Heart left ventricle (tissue), 16 donors: ENCODE data around the gene EID1. TPM values are rescaled to one million over a fixed set of nuclear protein-coding genes. Genes with fewer than 3 reads are reported as not detected.
A peak's percentile ranks its signal among the peaks of the same experiment; 100 is the strongest.

Experiments used
- ATAC-seq, 4 donors: fragments of 200-7000 bp; cut with Tn5 transposase; one replicate each; pipeline ENCODE4 v1.9.1; 2020 to 2022; ENCODE audit warnings: moderate library complexity in 4 of 4, mild to moderate bottlenecking in 3 of 4, moderate number of reproducible peaks in 1 of 4
- DNase-seq, 5 donors: peaks; one replicate each; pipeline ENCODE4 v3.0.0-alpha.2; 2020
- H3K27ac ChIP-seq, 12 donors: fragments of 200-600 bp; sonication (generic) in 4 of 12; one replicate each; pipeline versions ENCODE4 v1.5.0 to v1.8.0; 2016 to 2022; ENCODE audit warnings: mild to moderate bottlenecking in 2 of 12
- H3K27me3 ChIP-seq, 9 donors: fragments of 200-600 bp; sonication (generic) in 2 of 9; one replicate each; pipeline versions ENCODE4 v1.5.1 to v1.8.0; 2016 to 2022; ENCODE audit warnings: mild to moderate bottlenecking in 3 of 9
- H3K36me3 ChIP-seq, 9 donors: fragments of 200-600 bp; sonication (generic) in 2 of 9; one replicate each; pipeline versions ENCODE4 v1.5.0 to v1.8.0; 2018 to 2022; ENCODE audit warnings: mild to moderate bottlenecking in 2 of 9
- H3K4me1 ChIP-seq, 12 donors: fragments of 200-600 bp; sonication (generic) in 4 of 12; one replicate each; pipeline versions ENCODE4 v1.5.0 to v1.8.0; 2016 to 2022; ENCODE audit warnings: mild to moderate bottlenecking in 3 of 12
- H3K4me3 ChIP-seq, 12 donors: fragments of 200-600 bp; sonication (generic) in 4 of 12; one replicate each; pipeline versions ENCODE4 v1.5.0 to v1.8.0; 2017 to 2022; ENCODE audit warnings: mild to moderate bottlenecking in 9 of 12, moderate library complexity in 4 of 12
- H3K9me3 ChIP-seq, 12 donors: fragments of 200-600 bp; sonication (generic) in 4 of 12; one replicate each; pipeline versions ENCODE4 v1.5.0 to v1.8.0; 2016 to 2022; ENCODE audit warnings: mild to moderate bottlenecking in 1 of 12
- CTCF ChIP-seq, 12 donors: fragments of 200-600 bp; sonication (generic) in 4 of 12; IDR thresholded peaks; one replicate each; pipeline versions ENCODE4 v1.5.0 to v1.8.0; 2018 to 2022; ENCODE audit warnings: antibody characterized with exemption in 12 of 12, mild to moderate bottlenecking in 5 of 12
- POLR2A ChIP-seq, 2 donors: fragments of 450-650 bp; IDR thresholded peaks; one replicate each; pipeline ENCODE4 v1.6.1; 2017; ENCODE audit warnings: antibody characterized with exemption in 2 of 2, mild to moderate bottlenecking in 2 of 2, moderate library complexity in 2 of 2
- WGBS, 4 donors: extraction: QIAGEN DNeasy Blood & Tissue Kit in 2 of 4; methylation state at CpG; one replicate each; pipeline versions ENCODE4 v1.1.5 to v1.1.7; 2013 to 2018; 5-methylcytosine and 5-hydroxymethylcytosine counted together
- intact Hi-C, 10 donors: fragments of 100-400 bp; cut with DNase I; formaldehyde crosslinking; loops; one replicate each; pipeline versions ENCODE4 v1.11.1 to v1.14.2; 2022
- polyA plus RNA-seq, 2 donors: library from polyadenylated mRNA; stranded (reverse); fragments of 200-250 nt; gene quantifications; one replicate each; pipeline ENCODE4 v1.2.3, GENCODE V29; 2013
- total RNA-seq, 9 donors: library from RNA; depleted of rRNA in 2 of 9; stranded (reverse); fragments of >200 nt in 2 of 9; fragmentation: NEBNext Ultra II Directional in 3 of 9; extraction: Animal tissue kit (Norgen Biotek cat#: 25700) in 3 of 9; gene quantifications; one replicate each; pipeline versions ENCODE4 v1.1.0 to v1.2.4, GENCODE V29; 2016 to 2023
- donor health status: ischemic (EF 13 %, LVEDD 7.1; RV severe dilation, severe dysfunction).
- donor health status: healthy with polysubstance abuse.
- donor health status: DM: no; HTN: yes; CAD: no.
- donor health status: DM: no; HTN: no; CAD: no.
- donor health status: ischemic (EF 25% LVEDD 6.9; RV normal size, moderate dysfunction).
- donor health status: ischemic (EF 25% LVEDD 5.7; RV mildly dilated, moderate dysfunction).
- donor health status: healthy.
- donor health status: DM: yes; HTN: yes; CAD: no.
- donor health status: ischemic (EF 35%, LVEDD 5.7; RV mildly dilated, moderate dysfunction).
- donor health status: nonischemic (EF 11% LVEDD 7.7; RV severe dilation, severe dysfunction).
- donor health status: DM: yes; HTN: yes; CAD: no.
- donor health status: PGD.
- donor health status: ischemic (EF 29% LVEDD 5.4; RV normal size, mild dysfunction).
- donor health status: nonischemic (EF 23%, LVEDD 6.1; RV moderate dilation, normal function).

Gene EID1
- total and polyA plus RNA-seq, 11 donors = 161 to 393 (median 223) TPM

GRCh38 chr15:48868536-48868935, 9.4 kb upstream of the EID1 start:
- intact Hi-C loops = no loop called here
- WGBS, 4 donors = 48 to 55% (median 51%) methylated on average over 2 of the region's 2 CpGs
- Histone ChIP-seq H3K27ac (peak overlapping the region in 1 of 12 donors; percentile 7), H3K4me1 (peaks cover 0 to 9% (median 0%) of the 10 kb centered on the region in 12 donors), H3K27me3 (no peaks in the 10 kb centered on the region), H3K4me3 (no peak overlapping the region), H3K36me3 (no peaks in the 10 kb centered on the region), H3K9me3 (no peaks in the 10 kb centered on the region)
- TF ChIP-seq POLR2A (IDR thresholded peaks at IDR 0.05) (no peak), CTCF (IDR thresholded peaks at IDR 0.05) (no peak)
- DNase-seq = no peak
- ATAC-seq = no peak

- Histone ChIP-seq H3K27me3 (no peaks in the 10 kb centered on the region), H3K9me3 (no peaks in the 10 kb centered on the region), H3K4me1 (peaks cover 0 to 9% (median 0%) of the 10 kb centered on the region in 12 donors), H3K27ac (no peak overlapping the region), H3K4me3 (no peak overlapping the region), H3K36me3 (no peaks in the 10 kb centered on the region)
- DNase-seq (no peak), ATAC-seq (no peak)
- TF ChIP-seq POLR2A (IDR thresholded peaks at IDR 0.05) (no peak), CTCF (IDR thresholded peaks at IDR 0.05) (no peak)
- WGBS, 4 donors = 94 to 98% (median 96%) methylated on average over 1 of the region's 1 CpG
- intact Hi-C loops = loop anchor here in 3 of 10 donors (10.0 kb wide), 2 partner anchors 95 to 555 kb away; partner anchors contain the start of genes FGF7 (in 2 of the 3) and SHC4 (in 1 of the 3)
Measured at GRCh38 chr15:48869966-48870365, 8.0 kb upstream of the EID1 start.

- Histone ChIP-seq H3K9me3 (no peaks in the 10 kb centered on the region), H3K27ac (no peak overlapping the region), H3K4me1 (peaks cover 0 to 9% (median 0%) of the 10 kb centered on the region in 12 donors), H3K36me3 (no peaks in the 10 kb centered on the region), H3K27me3 (no peaks in the 10 kb centered on the region), H3K4me3 (no peak overlapping the region)
- intact Hi-C loops = loop anchor here in 3 of 10 donors (10.0 kb wide), 2 partner anchors 93 to 553 kb away; partner anchors contain the start of genes FGF7 (in 2 of the 3) and SHC4 (in 1 of the 3)
- no peak for TF ChIP-seq POLR2A (IDR thresholded peaks at IDR 0.05)
- TF ChIP-seq CTCF (IDR thresholded peaks at IDR 0.05) = no peak
- DNase-seq (no peak), ATAC-seq (no peak)
Measured at GRCh38 chr15:48871542-48871941, 6.4 kb upstream of the EID1 start.

GRCh38 chr15:48872632-48873031, 5.3 kb upstream of the EID1 start:
- intact Hi-C loops = loop anchor here in 3 of 10 donors (10.0 kb wide), 2 partner anchors 92 to 552 kb away; partner anchors contain the start of genes FGF7 (in 2 of the 3) and SHC4 (in 1 of the 3)
- Histone ChIP-seq H3K4me1 (peaks cover 0 to 15% (median 2%) of the 10 kb centered on the region in 12 donors), H3K27me3 (no peaks in the 10 kb centered on the region), H3K36me3 (no peaks in the 10 kb centered on the region), H3K9me3 (no peaks in the 10 kb centered on the region), H3K4me3 (no peak overlapping the region), H3K27ac (no peak overlapping the region)
- TF ChIP-seq POLR2A (IDR thresholded peaks at IDR 0.05) (no peak), CTCF (IDR thresholded peaks at IDR 0.05) (no peak)
- ATAC-seq (no peak), DNase-seq (no peak)
- WGBS, 4 donors = 81 to 90% (median 87%) methylated on average over 2 of the region's 2 CpGs
